ENCODE data around the gene DIAPH2.

DNA sequence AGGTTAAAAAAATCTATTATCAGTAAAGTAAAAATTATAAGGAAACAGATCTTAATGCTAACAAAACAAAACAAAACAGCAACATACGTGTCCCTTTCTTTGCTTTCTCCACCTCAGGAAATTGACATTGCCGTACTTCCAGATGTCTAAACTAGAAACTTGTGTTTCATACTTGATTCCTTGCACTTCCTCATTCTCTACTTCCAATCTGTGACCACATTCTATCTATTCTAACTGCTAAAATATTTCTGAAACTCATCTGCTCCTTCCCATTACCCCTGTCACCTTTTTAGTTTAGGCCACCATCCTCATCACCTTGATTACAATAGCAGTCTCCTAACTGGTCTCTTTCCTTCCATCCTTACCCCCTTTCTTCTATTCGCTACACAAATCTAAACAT, 176.6 kb downstream of the DIAPH2 start:
- TF ChIP-seq EZH2phosphoT487 (IDR thresholded peaks at IDR 0.05; ENCODE audit: insufficient read depth, low read depth) (no peak), EZH2 (IDR thresholded peaks at IDR 0.05; ENCODE audit: insufficient read depth, poor library complexity, severe bottlenecking) (no peak)

All from GM23248 (cell line).